BJ (cell line): Measurements from ENCODE around the gene ELL. TPM values are rescaled to one million over a fixed set of nuclear protein-coding genes. Genes with fewer than 3 reads are reported as not detected.
A peak's percentile ranks its signal among the peaks of the same experiment; 100 is the strongest.
"Not testable (repeated sequence)": the region's sequence is repeated elsewhere in the genome, so short reads cannot be mapped to it uniquely, and the experiment has no call there.

ENCODE experiments used
- CTCF ChIA-PET: fragments of 350-600 bp; formaldehyde crosslinking; extraction: SDS; loops from one replicate; lab custom pipeline; 2021; ENCODE audit warnings: antibody characterized with exemption, inconsistent platforms; lab: Yijun Ruan, JAX
- POLR2A ChIA-PET: fragments of 300-600 bp; sonication (Branson Sonifier 250); formaldehyde crosslinking; extraction: SDS; loops from one replicate; lab custom pipeline; 2021; ENCODE audit warnings: antibody characterized with exemption; lab: Charles Lee
- DNase-seq: peaks from one replicate; pipeline ENCODE4 v3.0.0-alpha.2; 2011; ENCODE audit warnings: low read depth
- H3K27me3 ChIP-seq: 2 replicates; pipeline ENCODE4 v1.6.0; 2011; ENCODE audit warnings: low read length; ENCODE audit not compliant: control insufficient read depth, insufficient read depth
- H3K36me3 ChIP-seq: 2 replicates; pipeline ENCODE4 v1.5.1; 2011; ENCODE audit warnings: low read length; ENCODE audit not compliant: control insufficient read depth, insufficient read depth
- H3K4me3 ChIP-seq: 2 replicates; pipeline ENCODE4 v1.5.1; 2011; ENCODE audit warnings: low read depth, mild to moderate bottlenecking, control low read depth, low read length
- polyA plus RNA-seq: library from polyadenylated mRNA; depleted of rRNA; stranded (reverse); fragments of >200 nt; gene quantifications from 2 replicates; pipeline ENCODE4 v1.2.3, GENCODE V29; 2011
- TF ChIP-seq, protein P1 (sequence below): IDR thresholded peaks from 2 replicates; pipeline ENCODE4 v1.5.1; 2011; ENCODE audit warnings: low read depth, mild to moderate bottlenecking, control low read depth, inconsistent platforms, low read length, moderate library complexity; ENCODE audit not compliant: insufficient read depth

ELL gene
- polyA plus RNA-seq, 1 experiment, result 10.2 TPM

DNA sequence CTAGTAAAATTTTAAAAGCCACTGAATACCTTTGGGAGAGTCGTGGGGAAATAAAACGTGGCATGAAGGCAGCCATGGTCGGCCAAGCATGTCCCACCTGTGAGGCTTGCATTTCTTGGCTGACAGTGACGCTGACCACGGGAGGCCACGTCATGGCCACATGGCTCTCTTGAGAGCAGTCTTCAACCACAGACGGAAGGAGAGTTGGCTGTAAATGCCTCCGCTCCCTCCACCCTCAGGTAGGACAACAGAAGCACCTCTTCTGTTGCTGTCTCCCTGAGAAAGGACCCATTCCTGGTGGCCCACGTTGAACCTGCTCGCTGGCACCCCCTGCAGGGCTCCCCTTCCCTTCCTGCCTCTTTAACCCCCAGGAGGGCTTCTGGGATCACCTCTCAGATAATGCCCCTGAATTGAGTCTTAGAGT is 113.8 kb downstream of the ELL start:
- TF ChIP-seq, protein P1, sequence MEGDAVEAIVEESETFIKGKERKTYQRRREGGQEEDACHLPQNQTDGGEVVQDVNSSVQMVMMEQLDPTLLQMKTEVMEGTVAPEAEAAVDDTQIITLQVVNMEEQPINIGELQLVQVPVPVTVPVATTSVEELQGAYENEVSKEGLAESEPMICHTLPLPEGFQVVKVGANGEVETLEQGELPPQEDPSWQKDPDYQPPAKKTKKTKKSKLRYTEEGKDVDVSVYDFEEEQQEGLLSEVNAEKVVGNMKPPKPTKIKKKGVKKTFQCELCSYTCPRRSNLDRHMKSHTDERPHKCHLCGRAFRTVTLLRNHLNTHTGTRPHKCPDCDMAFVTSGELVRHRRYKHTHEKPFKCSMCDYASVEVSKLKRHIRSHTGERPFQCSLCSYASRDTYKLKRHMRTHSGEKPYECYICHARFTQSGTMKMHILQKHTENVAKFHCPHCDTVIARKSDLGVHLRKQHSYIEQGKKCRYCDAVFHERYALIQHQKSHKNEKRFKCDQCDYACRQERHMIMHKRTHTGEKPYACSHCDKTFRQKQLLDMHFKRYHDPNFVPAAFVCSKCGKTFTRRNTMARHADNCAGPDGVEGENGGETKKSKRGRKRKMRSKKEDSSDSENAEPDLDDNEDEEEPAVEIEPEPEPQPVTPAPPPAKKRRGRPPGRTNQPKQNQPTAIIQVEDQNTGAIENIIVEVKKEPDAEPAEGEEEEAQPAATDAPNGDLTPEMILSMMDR, result peak; percentile 56
- no peak overlapping the region for H3K4me3 ChIP-seq
- H3K36me3 ChIP-seq, result no peaks in the 10 kb centered on the region
- ChIA-PET CTCF (interaction anchor here (1.3 to 1.4 kb wide), 2 partner anchors 18 to 59 kb away, joined by 3 to 4 read pairs; no protein-coding TSS in a partner anchor), POLR2A (no interaction called here)
- H3K27me3 ChIP-seq, result no peaks in the 10 kb centered on the region
- DNase-seq, result no peak

DNA sequence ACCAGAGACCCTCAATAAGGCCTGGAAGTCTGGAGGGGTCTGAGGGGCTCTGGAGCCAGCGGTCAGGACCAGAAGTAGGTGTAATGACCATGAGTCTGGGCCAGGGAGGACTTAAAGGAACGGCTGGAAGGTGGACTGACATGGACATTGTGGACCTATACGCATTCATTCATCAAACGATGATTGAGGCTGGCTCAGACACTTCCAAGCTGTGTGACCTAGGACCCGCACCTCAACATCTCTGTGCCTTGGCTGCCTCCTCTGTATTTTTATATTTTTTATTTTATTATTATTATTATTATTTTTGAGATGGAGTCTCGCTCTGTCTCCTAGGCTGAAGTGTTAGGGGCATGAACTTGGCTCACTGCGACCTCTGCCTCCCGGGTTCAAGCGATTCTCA is 115.1 kb downstream of the ELL start:
- CTCF ChIA-PET, result interaction anchor here (1.0 to 2.2 kb wide), 6 partner anchors 17 to 79 kb away, joined by 3 to 11 read pairs (median 4); partner anchors contain the start of gene GDF15
- POLR2A ChIA-PET, result no interaction called here
- H3K27me3 ChIP-seq, result no peaks in the 10 kb centered on the region
- no peak for DNase-seq
- H3K36me3 ChIP-seq, result no peaks in the 10 kb centered on the region
- TF ChIP-seq, protein P1, result no peak
- H3K4me3 ChIP-seq, result no peak overlapping the region

DNA sequence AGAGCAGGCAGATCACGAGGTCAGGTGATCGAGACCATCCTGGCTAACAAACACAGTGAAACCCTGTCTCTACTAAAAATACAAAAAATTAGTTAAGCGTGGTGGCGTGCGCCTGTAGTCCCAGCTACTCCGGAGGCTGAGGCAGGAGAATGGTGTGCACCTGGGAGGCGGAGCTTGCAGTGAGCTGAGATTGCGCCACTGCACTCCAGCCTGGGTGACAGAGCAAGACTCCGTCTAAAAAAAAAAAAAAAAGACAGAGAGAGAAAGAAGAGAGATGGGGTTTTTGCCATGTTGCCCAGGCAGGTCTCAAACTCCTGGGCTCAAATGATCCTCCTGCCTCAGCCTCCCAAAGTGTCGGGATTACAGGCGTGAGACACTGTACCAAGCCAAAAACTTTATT is 116.1 kb downstream of the ELL start:
- H3K27me3 ChIP-seq, H3K36me3 ChIP-seq, POLR2A ChIA-PET, DNase-seq, H3K4me3 ChIP-seq: not testable (repeated sequence)
- CTCF ChIA-PET, result interaction anchor here (0.9 to 2.4 kb wide), 6 partner anchors 10 to 78 kb away, joined by 3 to 11 read pairs (median 4); partner anchors contain the start of gene GDF15

DNA sequence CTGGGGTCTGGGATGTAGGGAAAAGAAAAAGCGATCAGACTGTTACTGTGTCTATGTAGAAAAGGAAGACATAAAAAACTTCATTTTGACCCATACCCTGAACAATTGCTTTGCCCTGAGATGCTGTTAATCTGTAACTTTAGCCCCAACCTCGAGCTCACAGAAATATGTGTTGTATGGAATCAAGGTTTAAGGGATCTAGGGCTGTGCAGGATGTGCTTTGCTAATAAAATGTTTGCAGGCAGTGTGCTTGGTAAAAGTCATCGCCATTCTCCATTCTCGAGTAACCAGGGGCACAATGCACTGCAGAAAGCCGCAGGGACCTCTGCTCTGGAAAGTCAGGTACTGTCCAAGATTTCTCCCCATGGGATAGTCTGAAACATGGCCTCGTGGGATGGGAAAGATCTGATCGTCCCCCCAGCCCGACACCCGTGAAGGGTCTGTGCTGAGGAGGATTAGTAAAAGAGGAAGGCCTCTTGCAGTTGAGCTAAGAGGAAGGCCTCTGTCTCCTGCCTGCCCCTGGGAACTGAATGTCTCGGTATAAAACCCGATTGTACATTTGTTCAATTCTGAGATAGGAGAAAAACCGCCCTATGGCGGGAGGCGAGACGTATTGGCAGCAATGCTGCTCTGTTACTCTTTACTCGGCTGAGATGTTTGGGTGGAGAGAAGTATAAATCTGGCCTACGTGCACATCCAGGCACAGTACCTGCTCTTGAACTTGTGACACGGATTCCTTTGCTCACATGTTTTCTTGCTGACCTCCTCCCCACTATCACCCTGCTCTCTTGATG is 119.2 kb downstream of the ELL start:
- CTCF ChIA-PET, result interaction anchor here (0.7 to 6.6 kb wide), 4 partner anchors 10 to 125 kb away, joined by 3 to 68 read pairs (median 12); partner anchors contain the start of gene GDF15
- POLR2A ChIA-PET, result not testable (repeated sequence)

DNA sequence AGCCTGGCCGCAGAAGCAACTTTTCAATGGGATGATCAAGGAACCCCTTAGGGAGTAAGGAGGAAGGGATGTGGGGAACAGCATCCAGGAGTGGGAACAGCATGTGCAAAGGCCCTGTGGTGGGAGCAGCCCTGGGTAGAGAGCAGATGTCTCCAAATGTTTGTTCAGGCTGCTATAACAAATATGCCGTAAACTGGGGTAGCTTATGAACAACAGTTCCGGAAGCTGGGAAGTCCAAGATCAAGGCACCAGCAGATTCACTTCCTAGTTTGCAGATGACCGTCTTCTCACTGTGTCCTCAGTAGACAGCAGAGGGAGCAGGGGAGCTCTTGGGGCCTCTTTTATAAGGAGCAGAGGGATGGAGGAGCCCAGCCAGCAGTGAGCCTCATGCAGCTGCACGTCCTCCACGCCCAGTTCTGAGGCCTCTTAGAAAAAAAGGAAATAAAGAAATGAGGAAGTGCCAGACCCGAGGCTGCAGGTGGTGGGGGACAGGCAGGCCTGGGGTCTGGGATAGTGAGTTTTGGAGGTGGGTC is 120.2 kb downstream of the ELL start:
- no peaks in the 10 kb centered on the region for H3K27me3 ChIP-seq
- CTCF ChIA-PET, result interaction anchor here (0.6 to 6.6 kb wide), 12 partner anchors 11 to 122 kb away, joined by 3 to 68 read pairs (median 4); partner anchors contain the start of genes GDF15 and SSBP4
- no peak for DNase-seq
- POLR2A ChIA-PET, result no interaction called here
- no peaks in the 10 kb centered on the region for H3K36me3 ChIP-seq
- TF ChIP-seq, protein P1, result peak; percentile 73
- H3K4me3 ChIP-seq, result no peak overlapping the region

More for the DNA sequence above, 119.2 kb downstream of the ELL start:
- H3K36me3 ChIP-seq, H3K4me3 ChIP-seq, DNase-seq, H3K27me3 ChIP-seq: not testable (repeated sequence)

DNA sequence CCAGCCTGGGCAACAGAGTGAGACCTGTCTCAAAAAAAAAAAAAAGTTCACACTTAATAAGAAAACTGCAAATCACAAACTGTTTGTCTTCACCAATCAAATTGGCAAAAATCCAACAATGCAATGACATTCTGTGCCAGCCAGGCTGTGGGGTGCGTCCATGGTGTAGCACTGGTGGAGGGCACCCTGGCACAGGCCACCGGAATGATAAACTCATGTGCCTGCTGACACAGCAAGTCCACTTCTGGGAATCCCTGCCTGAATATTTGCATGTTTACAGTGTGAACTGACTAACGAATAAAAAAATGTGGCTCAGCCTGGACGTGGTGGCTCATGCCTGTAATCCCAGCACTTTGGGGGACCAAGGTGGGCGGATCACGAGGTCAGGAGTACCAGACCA is 122.9 kb downstream of the ELL start:
- no peak for DNase-seq
- Histone ChIP-seq H3K36me3 (no peaks in the 10 kb centered on the region), H3K4me3 (no peak overlapping the region), H3K27me3 (no peaks in the 10 kb centered on the region)
- TF ChIP-seq, protein P1, result no peak
- POLR2A ChIA-PET, result no interaction called here
- CTCF ChIA-PET, result interaction anchor here (1.0 to 6.6 kb wide), 3 partner anchors 11 to 49 kb away, joined by 3 to 68 read pairs (median 5); partner anchors contain the start of gene GDF15
